ENCODE measurements around the gene GRIK2.

The GRIK2 gene

DNA sequence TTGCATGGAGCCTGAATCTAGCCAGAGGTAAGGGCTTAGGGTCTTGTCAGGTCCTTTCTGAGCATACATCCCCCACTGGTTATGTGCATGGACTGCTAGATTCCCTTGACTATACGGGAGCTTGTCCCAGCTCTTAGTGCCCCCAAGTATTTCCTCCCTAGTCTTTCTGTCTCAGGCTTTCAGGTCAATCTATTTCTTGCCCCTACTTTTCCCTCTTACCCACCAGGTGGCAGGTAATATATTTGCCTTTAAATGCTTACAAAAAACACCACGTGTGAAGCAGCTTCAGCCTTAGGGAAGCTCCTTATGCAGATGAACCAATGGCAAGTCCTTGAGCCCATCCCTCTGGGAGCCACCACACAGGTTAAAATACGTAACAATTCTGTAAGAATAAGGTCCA lies 454.2 kb downstream of the GRIK2 start:
- Histone ChIP-seq H4K8ac (ENCODE audit: low read depth, low read length) (no peak overlapping the region), H3K9me3 (ENCODE audit: insufficient read depth, low read depth, low read length) (no peaks in the 10 kb centered on the region), H2BK5ac (ENCODE audit: low read depth, low read length, poor library complexity) (no peak overlapping the region), H3K4me1 (ENCODE audit: control insufficient read depth in 1 of 2, insufficient read depth in 2 of 2, low read length in 2 of 2) (no peaks in the 10 kb centered on the region), H3K27me3 (ENCODE audit: insufficient read depth, low read length) (no peaks in the 10 kb centered on the region), H3K36me3 (ENCODE audit: control insufficient read depth in 1 of 2, insufficient read depth in 2 of 2, low read length in 2 of 2) (no peaks in the 10 kb centered on the region), H2AFZ (ENCODE audit: insufficient read depth, low read length, poor library complexity) (no peak overlapping the region), H3K18ac (ENCODE audit: low read length) (no peak overlapping the region), H4K91ac (ENCODE audit: low read depth, low read length) (no peak overlapping the region), H3K4me2 (ENCODE audit: low read length) (no peak overlapping the region), H3K4ac (ENCODE audit: low read depth, low read length) (no peak overlapping the region), H2BK120ac (ENCODE audit: insufficient read depth, low read length, poor library complexity) (no peak overlapping the region), H4K12ac (ENCODE audit: low read depth, low read length) (no peak overlapping the region), H2BK12ac (ENCODE audit: low read length) (no peak overlapping the region), H3K79me1 (ENCODE audit: low read length) (no peaks in the 10 kb centered on the region), H3K27ac (ENCODE audit: low read depth, low read length) (no peak overlapping the region), H3K9ac (ENCODE audit: low read length) (no peak overlapping the region), H3K4me3 (ENCODE audit: low read depth, low read length) (no peak overlapping the region), H2AK5ac (ENCODE audit: low read length) (no peak overlapping the region), H3K14ac (ENCODE audit: low read length) (no peak overlapping the region), H3K79me2 (ENCODE audit: control insufficient read depth, insufficient read depth, low read length, poor library complexity) (no peaks in the 10 kb centered on the region), H3K23ac (ENCODE audit: low read length) (no peak overlapping the region)
- no peak for DNase-seq
- WGBS (ENCODE audit: extremely low coverage, insufficient coverage, insufficient read length) = no CpG with 5 or more reads among the region's 3 CpGs

DNA sequence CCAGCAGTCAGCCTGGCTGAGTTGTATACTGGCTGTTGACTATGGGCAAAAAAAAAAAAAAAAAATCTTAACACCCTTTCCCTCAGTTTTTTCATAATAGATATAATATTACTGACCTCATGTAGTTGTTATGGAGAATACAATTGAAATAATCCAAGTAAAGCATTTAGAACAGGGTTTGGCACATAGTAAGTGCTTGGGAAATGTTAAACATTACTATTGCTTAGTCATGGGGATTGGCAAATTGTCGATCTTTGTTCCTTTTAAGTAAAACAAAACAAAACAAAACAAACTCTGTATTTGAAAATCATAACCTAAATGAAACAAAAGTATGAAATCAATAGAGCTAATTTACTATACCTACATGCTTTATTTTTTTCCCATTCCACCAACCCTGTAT lies 458.4 kb downstream of the GRIK2 start:
- H3K14ac ChIP-seq (ENCODE audit: low read length) = no peak overlapping the region
- H3K4ac ChIP-seq (ENCODE audit: low read depth, low read length) = no peak overlapping the region
- no peak overlapping the region for H3K27ac ChIP-seq (ENCODE audit: low read depth, low read length)
- no peak overlapping the region for H4K12ac ChIP-seq (ENCODE audit: low read depth, low read length)
- H3K27me3 ChIP-seq (ENCODE audit: insufficient read depth, low read length) = no peaks in the 10 kb centered on the region
- H2AK5ac ChIP-seq (ENCODE audit: low read length) = no peak overlapping the region
- H3K9me3 ChIP-seq (ENCODE audit: insufficient read depth, low read depth, low read length) = no peaks in the 10 kb centered on the region
- H2AFZ ChIP-seq (ENCODE audit: insufficient read depth, low read length, poor library complexity) = no peak overlapping the region
- no peak overlapping the region for H3K9ac ChIP-seq (ENCODE audit: low read length)
- no peak overlapping the region for H4K8ac ChIP-seq (ENCODE audit: low read depth, low read length)
- H2BK120ac ChIP-seq (ENCODE audit: insufficient read depth, low read length, poor library complexity) = no peak overlapping the region
- WGBS (ENCODE audit: extremely low coverage, insufficient coverage, insufficient read length) = no CpG with 5 or more reads among the region's 1 CpG
- H3K79me1 ChIP-seq (ENCODE audit: low read length) = no peaks in the 10 kb centered on the region
- no peaks in the 10 kb centered on the region for H3K79me2 ChIP-seq (ENCODE audit: control insufficient read depth, insufficient read depth, low read length, poor library complexity)
- no peak overlapping the region for H3K18ac ChIP-seq (ENCODE audit: low read length)
- no peak for DNase-seq
- no peak overlapping the region for H3K4me2 ChIP-seq (ENCODE audit: low read length)
- H3K4me3 ChIP-seq (ENCODE audit: low read depth, low read length) = no peak overlapping the region
- H3K36me3 ChIP-seq (ENCODE audit: control insufficient read depth in 1 of 2, insufficient read depth in 2 of 2, low read length in 2 of 2) = no peaks in the 10 kb centered on the region
- no peak overlapping the region for H2BK12ac ChIP-seq (ENCODE audit: low read length)
- no peaks in the 10 kb centered on the region for H3K4me1 ChIP-seq (ENCODE audit: control insufficient read depth in 1 of 2, insufficient read depth in 2 of 2, low read length in 2 of 2)
- no peak overlapping the region for H4K91ac ChIP-seq (ENCODE audit: low read depth, low read length)
- H2BK5ac ChIP-seq (ENCODE audit: low read depth, low read length, poor library complexity) = no peak overlapping the region
- H3K23ac ChIP-seq (ENCODE audit: low read length) = no peak overlapping the region

DNA sequence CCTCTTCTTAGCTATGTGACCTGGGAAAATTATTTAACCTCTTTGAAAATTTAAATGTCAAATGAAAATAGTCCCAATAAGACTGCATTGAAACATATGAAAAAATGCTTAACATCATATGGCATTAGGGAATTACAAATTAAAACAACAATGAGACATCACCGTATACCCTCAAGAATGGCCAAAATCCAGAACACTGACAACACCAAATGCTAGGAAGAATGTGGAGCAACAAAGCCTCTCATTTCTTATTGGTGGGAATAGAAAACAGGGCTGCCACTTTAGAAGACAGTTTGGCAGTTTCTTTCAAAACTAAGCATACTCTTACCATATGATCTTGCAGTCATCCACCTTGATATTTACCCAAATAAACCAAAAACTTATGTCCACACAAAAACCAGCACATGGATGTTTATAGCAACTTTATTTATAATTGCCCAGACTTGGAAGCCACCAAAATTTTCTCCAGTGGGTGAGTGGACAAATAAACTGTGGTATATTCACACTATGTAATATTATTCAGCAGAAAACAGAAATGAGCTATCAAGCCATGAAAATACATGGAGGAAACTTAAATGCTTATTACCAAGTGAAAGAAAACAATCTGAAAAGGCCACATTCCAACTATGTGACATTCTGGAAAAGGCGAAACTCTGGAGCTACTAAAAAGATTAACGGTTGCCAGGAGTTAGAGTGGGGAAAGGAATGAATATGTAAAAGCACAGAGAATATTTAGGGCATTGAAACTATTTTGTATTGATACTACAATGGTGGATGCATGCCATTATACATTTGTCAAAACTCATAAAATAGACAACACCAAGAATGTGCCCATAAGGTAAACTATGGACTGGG lies 459.9 kb downstream of the GRIK2 start:
- no peak overlapping the region for H2BK5ac ChIP-seq (ENCODE audit: low read depth, low read length, poor library complexity)
- no peak for DNase-seq
- H4K12ac ChIP-seq (ENCODE audit: low read depth, low read length) = no peak overlapping the region
- H2BK120ac ChIP-seq (ENCODE audit: insufficient read depth, low read length, poor library complexity) = no peak overlapping the region
- no peak overlapping the region for H3K4ac ChIP-seq (ENCODE audit: low read depth, low read length)
- no peaks in the 10 kb centered on the region for H3K36me3 ChIP-seq (ENCODE audit: control insufficient read depth in 1 of 2, insufficient read depth in 2 of 2, low read length in 2 of 2)
- H2BK12ac ChIP-seq (ENCODE audit: low read length) = no peak overlapping the region
- no peak overlapping the region for H3K14ac ChIP-seq (ENCODE audit: low read length)
- H3K23ac ChIP-seq (ENCODE audit: low read length) = no peak overlapping the region
- WGBS (ENCODE audit: extremely low coverage, insufficient coverage, insufficient read length) = no CpG with 5 or more reads among the region's 3 CpGs
- no peak overlapping the region for H2AFZ ChIP-seq (ENCODE audit: insufficient read depth, low read length, poor library complexity)
- no peaks in the 10 kb centered on the region for H3K79me1 ChIP-seq (ENCODE audit: low read length)
- H3K9ac ChIP-seq (ENCODE audit: low read length) = no peak overlapping the region
- no peak overlapping the region for H3K27ac ChIP-seq (ENCODE audit: low read depth, low read length)
- H3K18ac ChIP-seq (ENCODE audit: low read length) = no peak overlapping the region
- no peak overlapping the region for H3K4me3 ChIP-seq (ENCODE audit: low read depth, low read length)
- H3K4me1 ChIP-seq (ENCODE audit: control insufficient read depth in 1 of 2, insufficient read depth in 2 of 2, low read length in 2 of 2) = no peaks in the 10 kb centered on the region
- H3K4me2 ChIP-seq (ENCODE audit: low read length) = no peak overlapping the region
- H2AK5ac ChIP-seq (ENCODE audit: low read length) = no peak overlapping the region
- H4K91ac ChIP-seq (ENCODE audit: low read depth, low read length) = no peak overlapping the region
- H3K9me3 ChIP-seq (ENCODE audit: insufficient read depth, low read depth, low read length) = no peaks in the 10 kb centered on the region
- no peaks in the 10 kb centered on the region for H3K79me2 ChIP-seq (ENCODE audit: control insufficient read depth, insufficient read depth, low read length, poor library complexity)
- no peak overlapping the region for H4K8ac ChIP-seq (ENCODE audit: low read depth, low read length)
- H3K27me3 ChIP-seq (ENCODE audit: insufficient read depth, low read length) = no peaks in the 10 kb centered on the region

GRCh38 chr6:101876431-101876830 lies 482.9 kb downstream of the GRIK2 start:
- H3K27ac ChIP-seq (ENCODE audit: low read depth, low read length) = no peak overlapping the region
- no peaks in the 10 kb centered on the region for H3K9me3 ChIP-seq (ENCODE audit: insufficient read depth, low read depth, low read length)
- no peak overlapping the region for H3K4ac ChIP-seq (ENCODE audit: low read depth, low read length)
- no peak overlapping the region for H2BK120ac ChIP-seq (ENCODE audit: insufficient read depth, low read length, poor library complexity)
- no peak overlapping the region for H4K8ac ChIP-seq (ENCODE audit: low read depth, low read length)
- H4K12ac ChIP-seq (ENCODE audit: low read depth, low read length) = no peak overlapping the region
- H4K91ac ChIP-seq (ENCODE audit: low read depth, low read length) = no peak overlapping the region
- H2AFZ ChIP-seq (ENCODE audit: insufficient read depth, low read length, poor library complexity) = no peak overlapping the region
- no peak overlapping the region for H2BK5ac ChIP-seq (ENCODE audit: low read depth, low read length, poor library complexity)
- no peak overlapping the region for H3K18ac ChIP-seq (ENCODE audit: low read length)
- H2BK12ac ChIP-seq (ENCODE audit: low read length) = no peak overlapping the region
- no peaks in the 10 kb centered on the region for H3K79me2 ChIP-seq (ENCODE audit: control insufficient read depth, insufficient read depth, low read length, poor library complexity)
- no peak for DNase-seq
- no peak overlapping the region for H3K4me2 ChIP-seq (ENCODE audit: low read length)
- no peak overlapping the region for H3K23ac ChIP-seq (ENCODE audit: low read length)
- H3K36me3 ChIP-seq (ENCODE audit: control insufficient read depth in 1 of 2, insufficient read depth in 2 of 2, low read length in 2 of 2) = no peaks in the 10 kb centered on the region
- no peak overlapping the region for H3K9ac ChIP-seq (ENCODE audit: low read length)
- no peaks in the 10 kb centered on the region for H3K27me3 ChIP-seq (ENCODE audit: insufficient read depth, low read length)
- no peaks in the 10 kb centered on the region for H3K4me1 ChIP-seq (ENCODE audit: control insufficient read depth in 1 of 2, insufficient read depth in 2 of 2, low read length in 2 of 2)
- no peak overlapping the region for H2AK5ac ChIP-seq (ENCODE audit: low read length)
- H3K14ac ChIP-seq (ENCODE audit: low read length) = no peak overlapping the region
- H3K4me3 ChIP-seq (ENCODE audit: low read depth, low read length) = no peak overlapping the region
- no peaks in the 10 kb centered on the region for H3K79me1 ChIP-seq (ENCODE audit: low read length)

Data from trophoblast cell (in vitro differentiated cells and primary cell).